VCaP (cell line): Measurements from ENCODE around the gene PMP22.

Experiments used
- H3K27ac ChIP-seq: fragments of 450-650 bp; 2 replicates; pipeline ENCODE4 v1.5.1; 2017
- TF ChIP-seq, protein P1 (sequence below): fragments of 450-650 bp; conservative IDR thresholded peaks from 2 replicates; pipeline ENCODE4 v1.5.1; 2017; ENCODE audit warnings: mild to moderate bottlenecking, moderate library complexity

The PMP22 gene

DNA sequence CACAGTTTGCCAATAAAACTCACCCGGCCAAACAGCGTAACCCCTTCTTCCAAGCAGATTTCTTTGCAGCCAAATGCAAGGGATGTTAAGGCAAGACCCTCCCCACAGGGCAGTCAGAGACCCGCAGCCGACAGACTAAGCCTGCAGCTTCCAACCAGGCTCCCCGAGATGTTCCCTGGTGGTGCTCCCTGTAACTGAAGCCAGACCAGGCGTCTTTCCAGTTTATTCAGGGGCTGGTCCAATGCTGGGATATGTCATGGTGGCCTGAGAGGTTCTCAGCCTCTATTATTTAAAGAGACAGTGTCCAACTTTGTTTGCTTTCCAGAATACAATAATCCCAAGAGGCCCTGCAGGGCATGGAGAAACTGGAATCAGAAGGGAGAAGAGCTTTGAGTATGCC lies at the start of gene PMP22:
TSS of gene PMP22 (minus strand) at position 196 of the 400 bp plus-strand sequence. CDS start 4,599 bp downstream, outside the sequence.
- TF ChIP-seq, protein P1, sequence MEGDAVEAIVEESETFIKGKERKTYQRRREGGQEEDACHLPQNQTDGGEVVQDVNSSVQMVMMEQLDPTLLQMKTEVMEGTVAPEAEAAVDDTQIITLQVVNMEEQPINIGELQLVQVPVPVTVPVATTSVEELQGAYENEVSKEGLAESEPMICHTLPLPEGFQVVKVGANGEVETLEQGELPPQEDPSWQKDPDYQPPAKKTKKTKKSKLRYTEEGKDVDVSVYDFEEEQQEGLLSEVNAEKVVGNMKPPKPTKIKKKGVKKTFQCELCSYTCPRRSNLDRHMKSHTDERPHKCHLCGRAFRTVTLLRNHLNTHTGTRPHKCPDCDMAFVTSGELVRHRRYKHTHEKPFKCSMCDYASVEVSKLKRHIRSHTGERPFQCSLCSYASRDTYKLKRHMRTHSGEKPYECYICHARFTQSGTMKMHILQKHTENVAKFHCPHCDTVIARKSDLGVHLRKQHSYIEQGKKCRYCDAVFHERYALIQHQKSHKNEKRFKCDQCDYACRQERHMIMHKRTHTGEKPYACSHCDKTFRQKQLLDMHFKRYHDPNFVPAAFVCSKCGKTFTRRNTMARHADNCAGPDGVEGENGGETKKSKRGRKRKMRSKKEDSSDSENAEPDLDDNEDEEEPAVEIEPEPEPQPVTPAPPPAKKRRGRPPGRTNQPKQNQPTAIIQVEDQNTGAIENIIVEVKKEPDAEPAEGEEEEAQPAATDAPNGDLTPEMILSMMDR, result no peak
- no peak within 1 kb of the TSS for H3K27ac ChIP-seq

GRCh38 chr17:15311996-15312395 lies 46.9 kb upstream of the PMP22 start:
- no peak overlapping the region for H3K27ac ChIP-seq
- TF ChIP-seq, protein P1, result no peak

DNA sequence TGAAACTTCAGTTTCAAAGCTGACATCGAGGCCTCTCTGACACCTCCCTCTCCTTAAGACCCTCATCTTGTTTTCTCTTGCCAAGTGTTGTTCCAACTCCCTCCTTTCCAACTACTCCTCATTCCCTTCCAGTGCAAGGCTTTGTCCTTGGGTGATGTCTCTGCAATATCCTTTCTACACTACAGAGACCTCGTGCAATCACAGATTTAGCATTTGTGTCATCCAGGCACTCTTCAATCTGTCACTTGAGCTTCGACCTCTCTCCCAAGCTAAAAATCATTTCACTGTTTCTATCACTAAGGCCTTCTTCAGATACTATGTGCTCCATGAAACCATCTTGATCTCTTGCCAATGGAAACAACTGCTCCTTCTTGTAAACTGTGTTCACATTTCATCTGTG lies 44.7 kb upstream of the PMP22 start:
- no peak overlapping the region for H3K27ac ChIP-seq
- TF ChIP-seq, protein P1, result no peak

- H3K27ac ChIP-seq, result no peak overlapping the region
- TF ChIP-seq, protein P1, result no peak
Measured at GRCh38 chr17:15309236-15309635, 44.1 kb upstream of the PMP22 start.

DNA sequence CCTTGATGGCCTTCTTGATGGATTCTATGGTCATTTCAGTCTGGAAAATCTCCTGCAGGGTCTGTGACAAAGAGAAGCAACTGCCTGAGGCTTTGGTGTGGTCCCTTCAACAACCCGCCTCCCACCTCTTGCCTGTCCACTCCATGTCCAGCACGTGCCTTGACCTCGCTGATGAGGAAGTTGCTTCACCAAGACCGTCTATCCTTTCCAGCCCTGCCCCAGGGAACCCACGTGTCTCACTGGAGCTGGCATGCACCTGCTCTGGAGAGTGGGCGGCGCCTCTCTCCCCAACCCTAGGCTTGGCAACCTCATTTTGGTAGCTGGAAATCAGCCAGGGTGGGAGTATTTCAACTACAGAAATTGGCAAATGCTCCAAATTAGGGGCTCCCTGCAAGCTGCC lies 43.6 kb upstream of the PMP22 start:
- TF ChIP-seq, protein P1, result no peak
- H3K27ac ChIP-seq, result no peak overlapping the region

GRCh38 chr17:15307710-15308111 lies 42.6 kb upstream of the PMP22 start:
- H3K27ac ChIP-seq, result no peak overlapping the region
- TF ChIP-seq, protein P1, result no peak

DNA sequence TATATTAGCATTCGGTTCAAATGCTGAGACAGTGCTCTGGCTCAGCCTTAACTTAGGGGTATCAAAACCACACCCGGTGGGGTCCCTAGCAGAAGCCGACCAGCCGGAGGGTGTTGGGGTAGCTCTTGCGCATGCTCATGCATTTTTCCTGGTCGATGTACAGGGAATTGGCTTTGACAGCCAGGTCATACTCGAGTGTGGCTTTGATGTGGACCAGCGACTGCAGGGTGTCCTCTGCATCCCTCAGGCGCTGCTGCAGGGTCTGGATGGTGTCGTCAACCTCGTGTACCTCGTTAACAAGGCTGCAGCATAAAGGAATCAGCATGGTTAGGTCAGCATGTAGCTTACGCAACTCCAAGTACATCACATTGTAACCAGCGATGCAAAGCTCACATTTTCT lies 38.7 kb upstream of the PMP22 start:
- TF ChIP-seq, protein P1, result no peak
- no peak overlapping the region for H3K27ac ChIP-seq

DNA sequence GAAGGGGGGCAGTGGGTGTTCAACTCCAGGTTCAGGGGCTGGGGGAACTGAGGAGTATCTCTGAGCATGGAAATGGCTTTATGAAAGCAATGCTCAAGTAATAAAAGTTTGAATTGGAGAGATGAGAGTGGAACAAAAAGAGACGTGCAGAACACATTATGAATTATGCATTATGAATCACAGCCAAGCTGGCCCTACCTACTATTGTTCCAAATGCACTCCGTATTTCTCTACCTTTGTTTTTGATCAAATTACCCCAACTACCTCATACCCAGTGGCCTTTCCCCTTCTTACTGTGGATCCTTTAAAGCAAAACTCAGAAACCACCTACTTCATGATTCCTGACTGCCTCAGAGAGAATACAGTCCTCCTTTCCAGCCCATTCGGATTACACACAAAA lies 38.1 kb upstream of the PMP22 start:
- no peak overlapping the region for H3K27ac ChIP-seq
- TF ChIP-seq, protein P1, result no peak
